Measurements from ENCODE around the gene PLXNB2. TPM values are rescaled to one million over a fixed set of nuclear protein-coding genes. Genes with fewer than 3 reads are reported as not detected.

The PLXNB2 gene
- polyA plus RNA-seq, 1 donor from 2014 or later, result 38.6 TPM

DNA sequence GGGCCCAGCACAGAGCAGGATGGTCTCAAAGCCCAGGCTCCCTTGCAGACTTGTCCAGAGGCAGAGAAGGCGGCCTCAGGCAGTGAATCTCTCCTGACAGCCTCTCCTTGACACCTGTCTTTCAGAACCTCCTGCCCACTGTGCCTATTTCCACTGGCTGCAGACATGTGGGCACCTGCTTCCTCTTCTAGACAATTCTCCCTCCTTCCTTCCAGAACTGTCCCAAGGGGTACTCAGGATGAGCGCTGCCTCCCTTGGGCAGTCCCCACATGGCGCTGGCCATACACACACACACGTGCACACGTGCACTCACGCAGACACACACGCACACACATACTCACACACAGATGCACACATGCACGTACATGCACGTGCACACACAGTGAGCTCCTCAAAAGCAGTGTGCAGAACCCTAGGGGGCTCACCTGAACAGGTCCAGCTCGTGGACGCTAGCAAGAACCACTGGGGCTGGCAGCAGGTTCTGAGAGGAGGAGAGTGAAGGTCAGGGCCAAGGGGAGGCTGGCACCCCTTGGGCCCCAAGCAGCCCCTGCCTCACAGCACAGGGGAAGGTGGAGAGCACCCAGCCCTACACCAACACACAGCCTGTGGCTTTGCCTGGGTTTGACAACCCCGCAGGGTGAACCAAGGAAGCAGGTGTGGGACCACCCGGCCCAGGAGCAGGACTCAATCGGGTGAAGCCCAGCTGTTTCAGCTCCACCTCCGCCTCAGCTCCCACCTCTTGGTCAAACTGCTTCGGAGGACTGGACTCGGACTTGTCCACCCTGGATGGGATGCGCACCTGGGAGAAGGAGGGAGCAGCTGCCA is 8.1 kb upstream of the PLXNB2 start:
- Histone ChIP-seq H3K4me3 (ENCODE audit: low read length) (no peak overlapping the region), H3K27me3 (ENCODE audit: insufficient read depth, low read depth, low read length) (no peaks in the 10 kb centered on the region), H3K9me3 (ENCODE audit: low read length) (no peaks in the 10 kb centered on the region), H3K36me3 (ENCODE audit: insufficient read depth, low read length) (no peaks in the 10 kb centered on the region), H3F3A (ENCODE audit: insufficient read depth, low read length, poor library complexity, severe bottlenecking) (no peaks in the 10 kb centered on the region), H4K20me1 (ENCODE audit: insufficient read depth) (no peaks in the 10 kb centered on the region), H3K9me2 (ENCODE audit: insufficient read depth, low read length) (no peaks in the 10 kb centered on the region), H3K27ac (ENCODE audit: low read length) (no peak overlapping the region), H3K4me2 (ENCODE audit: low read length) (no peak overlapping the region), H3K9ac (ENCODE audit: low read length) (no peak overlapping the region), H2AFZ (ENCODE audit: low read depth, low read length) (no peak overlapping the region), H3K79me2 (replicated peaks; ENCODE audit: insufficient read depth, low read length) (no peaks in the 10 kb centered on the region)
- no peak for TF ChIP-seq POLR2AphosphoS5 (IDR thresholded peaks at IDR 0.05)
- no peak for TF ChIP-seq EP300 (conservative IDR thresholded peaks at IDR 0.05; ENCODE audit: poor library complexity, severe bottlenecking)
- TF ChIP-seq, protein P1, sequence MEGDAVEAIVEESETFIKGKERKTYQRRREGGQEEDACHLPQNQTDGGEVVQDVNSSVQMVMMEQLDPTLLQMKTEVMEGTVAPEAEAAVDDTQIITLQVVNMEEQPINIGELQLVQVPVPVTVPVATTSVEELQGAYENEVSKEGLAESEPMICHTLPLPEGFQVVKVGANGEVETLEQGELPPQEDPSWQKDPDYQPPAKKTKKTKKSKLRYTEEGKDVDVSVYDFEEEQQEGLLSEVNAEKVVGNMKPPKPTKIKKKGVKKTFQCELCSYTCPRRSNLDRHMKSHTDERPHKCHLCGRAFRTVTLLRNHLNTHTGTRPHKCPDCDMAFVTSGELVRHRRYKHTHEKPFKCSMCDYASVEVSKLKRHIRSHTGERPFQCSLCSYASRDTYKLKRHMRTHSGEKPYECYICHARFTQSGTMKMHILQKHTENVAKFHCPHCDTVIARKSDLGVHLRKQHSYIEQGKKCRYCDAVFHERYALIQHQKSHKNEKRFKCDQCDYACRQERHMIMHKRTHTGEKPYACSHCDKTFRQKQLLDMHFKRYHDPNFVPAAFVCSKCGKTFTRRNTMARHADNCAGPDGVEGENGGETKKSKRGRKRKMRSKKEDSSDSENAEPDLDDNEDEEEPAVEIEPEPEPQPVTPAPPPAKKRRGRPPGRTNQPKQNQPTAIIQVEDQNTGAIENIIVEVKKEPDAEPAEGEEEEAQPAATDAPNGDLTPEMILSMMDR (IDR thresholded peaks at IDR 0.05; ENCODE audit: poor library complexity, severe bottlenecking), result no peak
- no peak for TF ChIP-seq SMC3 (conservative IDR thresholded peaks at IDR 0.05; ENCODE audit: poor library complexity)
- no peak for TF ChIP-seq EZH2 (IDR thresholded peaks at IDR 0.05; ENCODE audit: borderline replicate concordance, insufficient read depth, low read length, poor library complexity, severe bottlenecking)
- TF ChIP-seq, protein P2, sequence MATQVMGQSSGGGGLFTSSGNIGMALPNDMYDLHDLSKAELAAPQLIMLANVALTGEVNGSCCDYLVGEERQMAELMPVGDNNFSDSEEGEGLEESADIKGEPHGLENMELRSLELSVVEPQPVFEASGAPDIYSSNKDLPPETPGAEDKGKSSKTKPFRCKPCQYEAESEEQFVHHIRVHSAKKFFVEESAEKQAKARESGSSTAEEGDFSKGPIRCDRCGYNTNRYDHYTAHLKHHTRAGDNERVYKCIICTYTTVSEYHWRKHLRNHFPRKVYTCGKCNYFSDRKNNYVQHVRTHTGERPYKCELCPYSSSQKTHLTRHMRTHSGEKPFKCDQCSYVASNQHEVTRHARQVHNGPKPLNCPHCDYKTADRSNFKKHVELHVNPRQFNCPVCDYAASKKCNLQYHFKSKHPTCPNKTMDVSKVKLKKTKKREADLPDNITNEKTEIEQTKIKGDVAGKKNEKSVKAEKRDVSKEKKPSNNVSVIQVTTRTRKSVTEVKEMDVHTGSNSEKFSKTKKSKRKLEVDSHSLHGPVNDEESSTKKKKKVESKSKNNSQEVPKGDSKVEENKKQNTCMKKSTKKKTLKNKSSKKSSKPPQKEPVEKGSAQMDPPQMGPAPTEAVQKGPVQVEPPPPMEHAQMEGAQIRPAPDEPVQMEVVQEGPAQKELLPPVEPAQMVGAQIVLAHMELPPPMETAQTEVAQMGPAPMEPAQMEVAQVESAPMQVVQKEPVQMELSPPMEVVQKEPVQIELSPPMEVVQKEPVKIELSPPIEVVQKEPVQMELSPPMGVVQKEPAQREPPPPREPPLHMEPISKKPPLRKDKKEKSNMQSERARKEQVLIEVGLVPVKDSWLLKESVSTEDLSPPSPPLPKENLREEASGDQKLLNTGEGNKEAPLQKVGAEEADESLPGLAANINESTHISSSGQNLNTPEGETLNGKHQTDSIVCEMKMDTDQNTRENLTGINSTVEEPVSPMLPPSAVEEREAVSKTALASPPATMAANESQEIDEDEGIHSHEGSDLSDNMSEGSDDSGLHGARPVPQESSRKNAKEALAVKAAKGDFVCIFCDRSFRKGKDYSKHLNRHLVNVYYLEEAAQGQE (IDR thresholded peaks at IDR 0.05; ENCODE audit: borderline replicate concordance), result no peak
- no peak for TF ChIP-seq RAD21 (conservative IDR thresholded peaks at IDR 0.05)
- TF ChIP-seq MXI1 (conservative IDR thresholded peaks at IDR 0.05; ENCODE audit: poor library complexity, severe bottlenecking), result no peak
- no peak for TF ChIP-seq TAF1 (IDR thresholded peaks at IDR 0.05; ENCODE audit: low read depth)

DNA sequence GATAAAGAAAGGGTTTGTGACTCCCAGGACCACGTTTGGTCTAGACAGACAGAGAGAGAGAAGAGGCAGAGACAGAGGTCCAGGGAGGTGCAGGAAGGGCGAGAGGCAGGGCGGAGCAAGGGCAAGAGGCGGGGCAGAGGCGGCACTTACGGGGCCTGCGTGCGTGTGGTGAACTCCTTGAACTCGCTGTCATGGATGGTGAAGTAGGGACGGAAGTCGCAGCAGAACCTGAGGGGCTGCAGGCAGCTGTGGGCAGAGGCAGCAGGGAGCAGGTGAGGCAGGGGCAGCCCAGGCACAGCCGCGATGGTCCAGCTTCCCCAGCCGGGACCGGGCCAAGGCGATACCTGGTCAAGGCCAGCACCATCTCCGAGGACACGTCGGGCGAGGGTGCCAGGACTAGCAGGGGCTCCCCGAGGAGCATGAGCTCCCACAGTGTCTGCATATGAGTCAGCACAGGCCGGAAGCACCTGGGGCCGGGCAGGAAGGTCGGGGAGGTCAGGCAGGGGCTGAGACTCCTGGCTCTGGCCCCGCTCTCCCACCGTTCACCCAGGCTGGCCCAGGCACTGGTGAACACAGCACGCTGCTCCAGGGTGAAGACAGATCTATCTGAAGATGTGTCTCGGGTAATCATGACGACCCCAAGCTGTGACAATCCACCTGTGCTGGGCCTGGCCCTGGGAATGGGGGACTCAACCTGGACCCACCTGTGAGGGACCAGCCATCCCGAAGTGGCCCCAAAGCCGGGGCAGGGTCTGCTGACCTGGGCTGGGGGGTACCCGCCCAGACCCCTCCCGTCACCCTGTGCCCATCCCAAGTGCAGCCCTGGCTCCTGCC is 7.2 kb upstream of the PLXNB2 start:
- Histone ChIP-seq H3K4me3 (ENCODE audit: low read length) (no peak overlapping the region), H3K9ac (ENCODE audit: low read length) (no peak overlapping the region), H2AFZ (ENCODE audit: low read depth, low read length) (no peak overlapping the region), H4K20me1 (ENCODE audit: insufficient read depth) (no peaks in the 10 kb centered on the region), H3K9me2 (ENCODE audit: insufficient read depth, low read length) (no peaks in the 10 kb centered on the region), H3K9me3 (ENCODE audit: low read length) (no peaks in the 10 kb centered on the region), H3K27me3 (ENCODE audit: insufficient read depth, low read depth, low read length) (no peaks in the 10 kb centered on the region), H3K79me2 (replicated peaks; ENCODE audit: insufficient read depth, low read length) (no peaks in the 10 kb centered on the region), H3K4me2 (ENCODE audit: low read length) (no peak overlapping the region), H3F3A (ENCODE audit: insufficient read depth, low read length, poor library complexity, severe bottlenecking) (no peaks in the 10 kb centered on the region), H3K27ac (ENCODE audit: low read length) (no peak overlapping the region), H3K36me3 (ENCODE audit: insufficient read depth, low read length) (no peaks in the 10 kb centered on the region)
- TF ChIP-seq, protein P1 (IDR thresholded peaks at IDR 0.05; ENCODE audit: poor library complexity, severe bottlenecking), result no peak
- TF ChIP-seq EP300 (conservative IDR thresholded peaks at IDR 0.05; ENCODE audit: poor library complexity, severe bottlenecking) (no peak), RAD21 (conservative IDR thresholded peaks at IDR 0.05) (no peak), TAF1 (IDR thresholded peaks at IDR 0.05; ENCODE audit: low read depth) (no peak), EZH2 (IDR thresholded peaks at IDR 0.05; ENCODE audit: borderline replicate concordance, insufficient read depth, low read length, poor library complexity, severe bottlenecking) (no peak), SMC3 (conservative IDR thresholded peaks at IDR 0.05; ENCODE audit: poor library complexity) (no peak), MXI1 (conservative IDR thresholded peaks at IDR 0.05; ENCODE audit: poor library complexity, severe bottlenecking) (no peak), POLR2AphosphoS5 (IDR thresholded peaks at IDR 0.05) (no peak)
- TF ChIP-seq, protein P2 (IDR thresholded peaks at IDR 0.05; ENCODE audit: borderline replicate concordance), result no peak

Data from neural cell (in vitro differentiated cells).